Small intestine (tissue), 7 donors: Measurements from ENCODE around the gene OCA2. TPM values are rescaled to one million over a fixed set of nuclear protein-coding genes. Genes with fewer than 3 reads are reported as not detected.
"Not testable (repeated sequence)": the region's sequence is repeated elsewhere in the genome, so short reads cannot be mapped to it uniquely, and the experiment has no call there.

Source experiments
- DNase-seq, 2 donors: peaks; one replicate each; pipeline versions ENCODE4 v3.0.0 to v3.0.0-alpha.2; 2013
- FAIRE-seq: peaks from 2 replicates; lab custom pipeline; 2012; peaks lifted over from hg19 to GRCh38; lab: Jason Lieb, UNC
- H3K27ac ChIP-seq, 3 donors: one replicate each; pipeline ENCODE4 v1.5.1; 2013; ENCODE audit warnings: low read length in 2 of 3, mild to moderate bottlenecking in 2 of 3, control low read depth in 1 of 3, inconsistent platforms in 1 of 3, low read depth in 1 of 3, moderate library complexity in 1 of 3
- H3K27me3 ChIP-seq, 3 donors: one replicate each; pipeline ENCODE4 v1.6.1; 2013; ENCODE audit warnings: low read length in 3 of 3, inconsistent platforms in 1 of 3; ENCODE audit not compliant: control insufficient read depth in 3 of 3, insufficient read depth in 3 of 3
- H3K36me3 ChIP-seq, 3 donors: one replicate each; pipeline ENCODE4 v1.6.1; 2013; ENCODE audit warnings: low read length in 3 of 3, inconsistent platforms in 1 of 3, low read depth in 1 of 3, mild to moderate bottlenecking in 1 of 3, moderate library complexity in 1 of 3; ENCODE audit not compliant: control insufficient read depth in 3 of 3, insufficient read depth in 2 of 3
- H3K4me1 ChIP-seq, 3 donors: one replicate each; pipeline ENCODE4 v1.6.1; 2013; ENCODE audit warnings: low read length in 2 of 3, inconsistent platforms in 1 of 3, low read depth in 1 of 3, mild to moderate bottlenecking in 1 of 3, moderate library complexity in 1 of 3; ENCODE audit not compliant: control insufficient read depth in 3 of 3, insufficient read depth in 2 of 3
- H3K4me3 ChIP-seq, 3 donors: one replicate each; pipeline ENCODE4 v1.5.1; 2013; ENCODE audit warnings: low read length in 3 of 3, control low read depth in 1 of 3, inconsistent platforms in 1 of 3, low read depth in 1 of 3, mild to moderate bottlenecking in 1 of 3, moderate library complexity in 1 of 3
- H3K9me3 ChIP-seq, 2 donors: one replicate each; pipeline ENCODE4 v1.6.1; 2013; ENCODE audit warnings: low read depth in 1 of 2, low read length in 1 of 2; ENCODE audit not compliant: control insufficient read depth in 2 of 2, insufficient read depth in 1 of 2
- WGBS, 3 donors: extraction: QIAGEN DNeasy Blood & Tissue Kit; methylation state at CpG; one replicate each; pipeline ENCODE4 v1.1.7; 2013; 5-methylcytosine and 5-hydroxymethylcytosine counted together
- polyA plus RNA-seq, 4 donors: library from polyadenylated mRNA; stranded (reverse) in 3 of 4; unstranded in 1 of 4; fragments of 200-250 nt in 3 of 4; fragments of 120-200 nt in 1 of 4; gene quantifications; one replicate each; pipeline versions ENCODE4 v1.2.1 to v1.2.3, GENCODE V29; 2013
- donor health status: healthy with polysubstance abuse.
- donor health status: control.
- donor health status: control.
- donor health status: Bipolar disorder and iron deficiency.
- donor health status: healthy.

OCA2 gene
- polyA plus RNA-seq, 4 donors: 0.07 to 5.9 TPM; not detected in 2

DNA sequence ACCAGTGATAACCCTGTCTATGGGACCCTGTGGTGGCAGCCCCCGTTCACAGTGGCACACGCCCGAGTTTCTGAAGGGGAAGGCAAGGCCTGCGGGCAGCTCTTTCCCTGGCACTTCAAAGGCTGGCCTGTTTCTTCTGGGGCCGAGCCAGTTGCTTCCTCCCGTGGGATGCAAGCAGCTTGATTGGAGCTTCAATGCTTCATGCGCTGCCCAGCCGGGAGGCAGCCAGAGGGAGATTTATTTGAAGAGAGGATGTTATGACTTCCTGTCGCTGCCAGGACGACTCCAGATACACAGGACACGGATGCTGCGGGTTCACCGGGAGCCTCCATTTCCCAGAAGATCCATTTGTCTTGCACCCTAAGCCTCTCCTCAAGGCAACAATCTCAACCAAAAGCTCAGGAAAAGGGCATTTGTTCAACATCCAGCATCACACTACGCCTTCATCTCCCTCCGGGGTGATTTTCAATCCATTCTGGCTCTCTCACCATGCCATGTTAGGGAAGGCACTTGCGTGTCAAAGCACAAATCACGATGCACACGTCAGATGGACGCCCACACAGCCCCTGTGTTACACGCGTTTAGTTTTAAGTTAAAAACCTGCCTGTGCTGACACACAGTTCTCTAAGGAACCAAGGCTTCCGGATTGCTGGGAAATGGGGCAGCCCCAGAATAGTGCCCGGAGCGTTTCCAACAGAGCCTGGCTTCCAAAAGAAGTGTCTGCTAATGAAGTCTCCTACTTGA lies 330.2 kb downstream of the OCA2 start:
- WGBS, 3 donors: 68 to 89% (median 82%) methylated on average over 24 of the region's 24 CpGs
- peaks cover 6 to 9% of the 10 kb centered on the region in 2 donors for H3K9me3 ChIP-seq
- H3K27me3 ChIP-seq: no peaks in the 10 kb centered on the region
- H3K4me3 ChIP-seq: no peak overlapping the region
- no peaks in the 10 kb centered on the region for H3K36me3 ChIP-seq
- FAIRE-seq (no peak), DNase-seq (no peak)
- H3K27ac ChIP-seq: no peak overlapping the region
- no peaks in the 10 kb centered on the region for H3K4me1 ChIP-seq

DNA sequence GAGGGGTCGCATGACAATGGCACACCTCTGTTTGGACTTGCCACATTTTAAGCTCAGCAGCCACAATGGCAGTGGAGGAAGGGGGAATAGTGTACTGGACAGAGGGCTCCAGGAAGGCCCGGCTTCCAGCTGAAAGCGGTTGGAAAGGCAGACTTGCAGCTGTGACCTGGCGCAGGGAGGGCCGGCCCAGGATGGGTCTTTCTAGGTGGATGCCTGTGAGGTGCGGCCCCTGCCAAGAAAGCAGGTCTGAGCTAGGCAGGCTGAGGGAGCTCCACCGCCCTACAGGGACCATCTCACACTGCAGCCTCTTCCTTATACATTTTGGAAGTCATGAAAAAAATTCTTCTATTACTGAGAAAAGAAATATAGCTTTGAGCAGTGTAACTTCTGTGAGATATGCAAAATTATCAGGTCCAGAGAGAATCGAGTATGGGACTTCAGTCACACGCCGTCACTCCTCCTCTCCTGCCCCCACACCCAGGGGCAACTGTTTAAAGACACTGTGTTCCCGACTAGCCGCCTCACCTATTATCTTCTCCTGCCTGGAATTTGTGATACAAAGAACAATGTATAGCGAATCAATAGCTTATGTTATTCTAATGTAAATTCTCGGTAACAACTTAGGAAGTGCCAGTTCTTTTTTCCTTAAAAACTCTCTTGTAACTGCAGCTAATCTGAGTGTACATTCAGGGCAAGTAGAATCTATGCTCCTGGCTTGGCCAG lies 331.0 kb downstream of the OCA2 start:
- FAIRE-seq (no peak), DNase-seq (no peak)
- no peaks in the 10 kb centered on the region for H3K27me3 ChIP-seq
- H3K27ac ChIP-seq: no peak overlapping the region
- H3K9me3 ChIP-seq: peaks cover 6 to 12% of the 10 kb centered on the region in 2 donors
- WGBS, 3 donors: 80 to 84% (median 82%) methylated on average over 14 of the region's 14 CpGs
- H3K36me3 ChIP-seq: no peaks in the 10 kb centered on the region
- no peaks in the 10 kb centered on the region for H3K4me1 ChIP-seq
- H3K4me3 ChIP-seq: no peak overlapping the region

DNA sequence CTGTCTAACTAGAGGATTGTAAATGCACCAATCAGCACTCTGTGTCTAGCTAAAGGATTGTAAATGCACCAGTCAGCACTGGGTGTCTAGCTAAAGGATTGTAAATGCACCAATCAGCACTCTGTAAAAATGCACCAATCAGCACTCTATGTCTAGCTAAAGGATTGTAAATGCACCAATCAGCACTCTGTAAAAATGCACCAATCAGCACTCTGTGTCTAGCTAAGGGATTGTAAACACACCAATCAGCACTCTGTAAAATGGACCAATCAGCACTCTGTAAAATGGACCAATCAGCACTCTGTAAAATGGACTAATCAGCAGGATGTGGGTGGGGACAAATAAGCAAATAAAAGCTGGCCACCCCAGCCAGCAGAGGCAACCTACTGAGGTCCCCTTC lies 331.7 kb downstream of the OCA2 start:
- not testable (repeated sequence) for H3K4me3 ChIP-seq, H3K4me1 ChIP-seq, FAIRE-seq, H3K36me3 ChIP-seq, H3K27me3 ChIP-seq, DNase-seq, H3K27ac ChIP-seq
- peaks cover 6 to 13% of the 10 kb centered on the region in 2 donors for H3K9me3 ChIP-seq

DNA sequence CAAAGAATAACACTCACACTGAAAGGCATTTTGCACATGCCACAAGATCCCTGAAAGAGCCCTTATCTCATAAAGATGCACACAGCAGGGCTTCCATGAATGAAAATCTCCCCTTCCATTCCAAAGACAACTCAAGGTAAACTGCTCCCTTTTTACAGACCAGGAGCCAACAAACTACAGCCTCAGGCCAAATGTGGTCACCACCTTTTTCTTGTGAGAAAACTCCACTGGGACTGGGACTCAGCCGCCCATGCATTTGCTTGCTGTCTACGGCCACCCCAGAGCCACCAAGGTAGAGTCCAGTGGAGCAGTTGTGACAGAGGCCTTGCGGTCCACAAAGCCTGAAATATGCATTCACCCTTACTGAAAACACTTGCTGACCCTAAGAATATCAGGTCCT lies 334.8 kb downstream of the OCA2 start:
- H3K4me3 ChIP-seq: no peak overlapping the region
- no peaks in the 10 kb centered on the region for H3K27me3 ChIP-seq
- no peaks in the 10 kb centered on the region for H3K4me1 ChIP-seq
- H3K9me3 ChIP-seq: peaks cover 6 to 7% of the 10 kb centered on the region in 2 donors
- H3K36me3 ChIP-seq: no peaks in the 10 kb centered on the region
- no peak overlapping the region for H3K27ac ChIP-seq
- DNase-seq: no peak
- no peak for FAIRE-seq
- 88 to 92% (median 89%) methylated on average over 3 of the region's 3 CpGs for WGBS, 3 donors

DNA sequence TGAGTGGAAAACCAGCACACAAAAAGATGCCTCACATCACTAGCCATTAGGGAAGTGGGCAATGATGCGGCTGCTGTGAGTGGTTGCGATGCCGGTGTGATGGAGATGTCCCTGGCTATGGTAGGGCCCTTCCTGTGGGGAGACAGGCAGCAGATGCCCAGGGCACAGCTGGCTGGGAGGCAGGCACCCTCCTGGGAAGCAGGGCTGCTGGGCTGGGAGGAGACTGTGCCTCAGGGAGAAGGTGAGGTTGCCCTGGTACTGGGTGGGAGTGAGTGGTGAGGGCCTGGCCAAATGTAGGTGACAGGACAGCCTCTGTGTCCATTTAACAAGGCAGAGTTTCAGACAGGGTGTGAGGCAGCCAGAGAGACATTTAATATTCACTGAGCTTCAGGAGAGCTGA lies 335.6 kb downstream of the OCA2 start:
- no peak overlapping the region for H3K4me3 ChIP-seq
- no peak for FAIRE-seq
- WGBS, 3 donors: 89 to 98% (median 97%) methylated on average over 3 of the region's 3 CpGs
- no peaks in the 10 kb centered on the region for H3K27me3 ChIP-seq
- no peak overlapping the region for H3K27ac ChIP-seq
- H3K9me3 ChIP-seq: peaks cover 4 to 6% of the 10 kb centered on the region in 2 donors
- H3K36me3 ChIP-seq: no peaks in the 10 kb centered on the region
- no peaks in the 10 kb centered on the region for H3K4me1 ChIP-seq
- no peak for DNase-seq

DNA sequence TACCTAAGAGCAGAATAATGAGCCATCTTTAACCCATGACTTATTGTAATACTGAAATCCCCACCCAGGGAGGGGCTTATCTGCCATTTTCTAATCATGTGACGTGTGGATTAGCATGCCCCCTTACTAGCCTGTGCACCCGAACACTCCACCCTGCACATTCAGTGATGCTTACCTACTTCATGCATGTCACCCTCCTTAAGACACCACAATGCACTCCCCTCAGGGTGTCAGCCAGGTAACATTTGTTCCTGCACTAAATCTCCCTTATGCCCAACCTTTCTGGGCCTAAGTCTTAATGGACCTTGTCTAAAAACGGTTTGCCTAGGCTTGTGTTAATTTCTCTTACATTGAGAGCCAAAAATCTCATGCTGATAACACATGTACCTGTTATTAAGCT lies 336.6 kb downstream of the OCA2 start:
- H3K4me3 ChIP-seq: no peak overlapping the region
- no peaks in the 10 kb centered on the region for H3K27me3 ChIP-seq
- H3K36me3 ChIP-seq: no peaks in the 10 kb centered on the region
- DNase-seq (no peak), FAIRE-seq (no peak)
- WGBS, 3 donors: 56 to 79% (median 75%) methylated on average over 3 of the region's 3 CpGs
- no peaks in the 10 kb centered on the region for H3K4me1 ChIP-seq
- no peak overlapping the region for H3K27ac ChIP-seq
- peaks cover 4 to 6% of the 10 kb centered on the region in 2 donors for H3K9me3 ChIP-seq

DNA sequence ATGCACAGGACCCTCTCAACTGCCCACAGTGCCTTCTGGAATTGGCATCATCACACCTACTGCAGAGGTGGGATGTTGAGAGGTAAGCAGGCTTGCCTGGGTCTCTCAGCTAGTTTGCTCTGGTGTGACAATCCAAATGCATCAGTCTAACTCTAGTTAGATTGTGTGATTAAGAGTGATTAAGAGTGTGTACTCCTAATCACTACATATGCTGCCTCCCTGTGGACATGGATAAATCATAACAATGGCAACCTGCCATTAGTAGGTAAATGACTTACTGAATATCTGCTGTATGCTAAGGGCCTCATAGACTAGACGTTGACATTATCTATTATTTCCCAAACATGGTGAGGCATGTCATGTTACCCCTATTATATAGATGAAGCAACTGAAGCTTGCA lies 342.1 kb downstream of the OCA2 start:
- 63 to 77% (median 63%) methylated on average over 1 of the region's 1 CpG for WGBS, 3 donors
- no peak for FAIRE-seq

DNA sequence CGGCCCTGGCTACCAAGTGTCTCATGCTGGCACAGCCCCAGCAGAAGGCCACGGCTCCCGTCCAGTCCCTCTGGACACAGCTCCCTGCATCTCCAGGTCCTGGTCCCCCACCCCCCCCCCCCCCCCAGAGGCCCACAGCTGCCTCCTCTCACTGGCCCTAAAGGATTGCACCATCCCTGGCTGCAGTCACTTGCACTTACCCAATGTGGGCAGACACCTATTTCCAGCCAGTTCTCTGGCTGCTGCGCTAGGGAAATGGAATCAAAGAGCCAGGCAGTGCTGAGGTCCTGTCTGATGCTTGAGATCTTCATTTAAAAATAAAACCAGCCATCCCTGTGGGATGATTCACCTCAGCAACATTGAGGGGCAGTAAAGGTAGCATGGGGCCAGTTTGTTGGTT lies 346.4 kb downstream of the OCA2 start:
- H3K27me3 ChIP-seq: no peaks in the 10 kb centered on the region
- H3K4me3 ChIP-seq: no peak overlapping the region
- H3K27ac ChIP-seq: no peak overlapping the region
- H3K36me3 ChIP-seq: no peaks in the 10 kb centered on the region
- peaks cover 0 to 2% of the 10 kb centered on the region in 2 donors for H3K9me3 ChIP-seq
- FAIRE-seq (no peak), DNase-seq (no peak)
- no peaks in the 10 kb centered on the region for H3K4me1 ChIP-seq
- WGBS, 3 donors: 70 to 77% (median 73%) methylated on average over 4 of the region's 4 CpGs

More for the DNA sequence above, 342.1 kb downstream of the OCA2 start:
- H3K27ac ChIP-seq: no peak overlapping the region
- H3K27me3 ChIP-seq: no peaks in the 10 kb centered on the region
- DNase-seq: no peak
- H3K4me3 ChIP-seq: no peak overlapping the region
- peaks cover 0 to 2% of the 10 kb centered on the region in 2 donors for H3K9me3 ChIP-seq
- H3K4me1 ChIP-seq: no peaks in the 10 kb centered on the region
- H3K36me3 ChIP-seq: no peaks in the 10 kb centered on the region
